Keratinocyte (primary cell): Measurements from ENCODE around the gene S100G. TPM values are rescaled to one million over a fixed set of nuclear protein-coding genes. Genes with fewer than 3 reads are reported as not detected.

Experiments used
- DNase-seq: peaks from one replicate; pipeline ENCODE4 v3.0.0-alpha.2; 2011; ENCODE audit warnings: low read depth, missing footprints, low spot score
- FAIRE-seq: peaks from 2 replicates; lab custom pipeline; 2011; peaks lifted over from hg19 to GRCh38; lab: Jason Lieb, UNC
- H2AFZ ChIP-seq: 2 replicates; pipeline ENCODE4 v1.6.0; 2012; ENCODE audit warnings: low read length, control low read depth, inconsistent platforms; ENCODE audit not compliant: control insufficient read depth
- H3K27ac ChIP-seq: 2 replicates; pipeline ENCODE4 v1.5.1; 2011; ENCODE audit warnings: low read length; ENCODE audit not compliant: control insufficient read depth, insufficient read depth
- H3K27me3 ChIP-seq: 3 replicates; pipeline ENCODE4 v1.6.0; 2011; ENCODE audit warnings: low read length; ENCODE audit not compliant: control insufficient read depth, insufficient read depth; ENCODE audit errors: extremely low read depth
- H3K36me3 ChIP-seq, 2 experiments: 2 replicates in 1 of 2; 3 replicates in 1 of 2; pipeline ENCODE4 v1.5.1; 2011; ENCODE audit warnings: low read length in 2 of 2, mild to moderate bottlenecking in 1 of 2; ENCODE audit not compliant: control insufficient read depth in 2 of 2, insufficient read depth in 2 of 2; ENCODE audit errors: extremely low read depth in 1 of 2
- H3K4me1 ChIP-seq: 3 replicates; pipeline ENCODE4 v1.5.1; 2011; ENCODE audit warnings: low read length; ENCODE audit not compliant: control insufficient read depth, insufficient read depth; ENCODE audit errors: extremely low read depth
- H3K4me2 ChIP-seq: 3 replicates; pipeline ENCODE4 v1.6.0; 2011; ENCODE audit warnings: low read depth, low read length; ENCODE audit not compliant: control insufficient read depth, insufficient read depth; ENCODE audit errors: extremely low read depth
- H3K4me3 ChIP-seq, 3 experiments: fragments of 200-600 bp in 1 of 3; sonication (generic) in 1 of 3; 2 replicates in 2 of 3; 3 replicates in 1 of 3; pipeline ENCODE4 v1.5.1; 2011 to 2016; ENCODE audit warnings: low read length in 3 of 3, mild to moderate bottlenecking in 3 of 3, control low read depth in 2 of 3, inconsistent platforms in 1 of 3, low read depth in 1 of 3, mixed read lengths in 1 of 3, mixed run types in 1 of 3, moderate library complexity in 1 of 3; ENCODE audit not compliant: control insufficient read depth in 2 of 3, insufficient read depth in 2 of 3; ENCODE audit errors: extremely low read depth in 1 of 3
- H3K79me2 ChIP-seq: 2 replicates; pipeline ENCODE4 v1.6.0; 2012; ENCODE audit warnings: low read length; ENCODE audit not compliant: control insufficient read depth, insufficient read depth
- H3K9ac ChIP-seq: 3 replicates; pipeline ENCODE4 v1.6.0; 2011; ENCODE audit warnings: low read length; ENCODE audit not compliant: control insufficient read depth, insufficient read depth; ENCODE audit errors: extremely low read depth
- H3K9me1 ChIP-seq: 3 replicates; pipeline ENCODE4 v1.6.0; 2011; ENCODE audit warnings: low read length; ENCODE audit not compliant: control insufficient read depth, insufficient read depth; ENCODE audit errors: extremely low read depth
- H3K9me3 ChIP-seq: 2 replicates; pipeline ENCODE4 v1.5.1; 2012; ENCODE audit warnings: low read depth, low read length; ENCODE audit not compliant: control insufficient read depth
- H4K20me1 ChIP-seq: 3 replicates; pipeline ENCODE4 v1.6.0; 2011; ENCODE audit warnings: low read length; ENCODE audit not compliant: control insufficient read depth, insufficient read depth; ENCODE audit errors: extremely low read depth
- CTCF ChIP-seq, 3 experiments: IDR thresholded peaks in 1 of 3; conservative IDR thresholded peaks in 1 of 3; optimal IDR thresholded peaks in 1 of 3; 2 replicates in 2 of 3; 3 replicates in 1 of 3; pipeline versions ENCODE3 to v1.5.1; 2011; ENCODE audit warnings: low read length in 3 of 3, mild to moderate bottlenecking in 3 of 3, moderate library complexity in 2 of 3, control low read depth in 1 of 3, inconsistent platforms in 1 of 3; ENCODE audit not compliant: insufficient read depth in 2 of 3; ENCODE audit errors: extremely low read depth in 1 of 3
- EZH2 ChIP-seq: IDR thresholded peaks from one replicate; pipeline ENCODE4 v1.6.1; 2012; ENCODE audit warnings: inconsistent platforms, mild to moderate bottlenecking, low read length, moderate library complexity
- dilution Hi-C: fragments of 300-500 bp; cut with MboI; formaldehyde crosslinking; loops from one replicate; pipeline ENCODE4 v1.7.0; 2020; ENCODE audit warnings: low sequenced_read_pairs; ENCODE audit not compliant: extremely low pct_ligation_motif_present
- polyA plus RNA-seq, 5 experiments: library from polyadenylated mRNA; depleted of rRNA in 3 of 5; stranded (reverse) in 3 of 5; stranded (forward) in 1 of 5; unstranded in 1 of 5; fragments of >200 nt; gene quantifications; 1 replicate in 1 of 5; 2 replicates in 3 of 5; 3 replicates in 1 of 5; pipeline versions ENCODE4 v1.2.1 to v1.2.3, GENCODE V29; 2011 to 2012; ENCODE audit warnings: missing spikeins in 2 of 5, low read depth in 1 of 5, low replicate concordance in 1 of 5

Gene S100G
- polyA plus RNA-seq, 1 donor (not counting 4 experiments of a cell fraction or from before 2014, with no cell fraction given): not detected

DNA sequence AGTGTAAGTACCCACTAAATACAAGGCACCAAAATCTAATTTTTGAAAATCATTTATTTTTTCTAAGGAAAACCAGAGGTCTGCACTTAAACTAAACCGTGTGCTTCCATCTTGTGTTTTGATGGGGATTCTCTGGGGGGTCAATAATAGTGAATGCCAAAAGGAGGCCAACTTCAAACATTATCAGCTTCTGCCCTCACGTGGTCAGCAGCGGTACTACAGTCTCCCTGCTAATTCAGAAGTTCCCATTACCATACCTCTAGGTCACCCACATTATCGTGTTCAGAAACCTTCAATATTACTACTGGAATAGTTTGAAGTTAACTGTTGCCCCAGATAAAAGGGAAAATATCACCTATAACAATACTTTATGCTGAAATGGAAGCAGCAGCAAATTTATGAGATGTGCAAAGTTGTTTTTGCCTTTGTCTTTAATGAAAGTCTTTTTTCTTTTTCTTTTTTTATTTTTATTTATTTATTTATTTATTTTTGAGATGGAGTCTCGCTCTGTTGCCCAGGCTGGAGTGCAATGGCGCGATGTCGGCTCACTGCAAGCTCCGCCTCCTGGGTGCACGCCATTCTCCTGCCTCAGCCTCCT is 45.2 kb downstream of the S100G start:
- Histone ChIP-seq H3K4me3 (no peak overlapping the region), H3K9ac (no peak overlapping the region), H3K4me1 (no peaks in the 10 kb centered on the region), H3K27ac (no peak overlapping the region), H3K36me3 (peaks cover 3 to 11% of the 10 kb centered on the region in 2 experiments), H3K4me2 (no peak overlapping the region), H4K20me1 (no peaks in the 10 kb centered on the region), H3K79me2 (no peaks in the 10 kb centered on the region), H3K27me3 (no peaks in the 10 kb centered on the region), H3K9me1 (no peaks in the 10 kb centered on the region), H2AFZ (no peak overlapping the region), H3K9me3 (no peaks in the 10 kb centered on the region)
- TF ChIP-seq CTCF (optimal IDR thresholded peaks at IDR 0.05 in 1 of 3, IDR thresholded peaks at IDR 0.05 in 1 of 3, conservative IDR thresholded peaks at IDR 0.05 in 1 of 3; ENCODE audit: extremely low read depth in 1 of 3, insufficient read depth in 2 of 3, low read length in 3 of 3): peak; percentile 85 to 94 (median 89)
- TF ChIP-seq EZH2: no peak
- no peak for DNase-seq
- peak; percentile 71 for FAIRE-seq
- dilution Hi-C loops: no loop called here

DNA sequence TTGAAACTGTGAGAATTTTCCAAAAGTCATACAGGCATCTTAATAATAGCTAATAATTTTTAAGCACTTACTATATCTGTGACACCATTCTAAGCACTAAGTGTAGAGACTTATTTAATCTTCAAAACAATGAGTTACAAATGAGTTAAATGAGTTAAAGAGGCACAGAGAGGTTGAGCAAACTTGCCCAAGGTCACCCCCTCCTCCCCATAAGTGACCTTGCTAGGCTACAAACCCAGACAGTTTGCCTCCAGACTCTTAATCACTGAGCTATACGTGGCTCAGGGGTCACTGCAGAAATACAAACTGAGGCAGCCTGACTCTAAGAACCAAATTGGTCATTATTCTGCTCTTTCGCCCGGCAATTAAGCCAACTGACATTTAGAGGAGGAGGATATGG is 47.0 kb downstream of the S100G start:
- dilution Hi-C loops: no loop called here
- TF ChIP-seq EZH2 (no peak), CTCF (optimal IDR thresholded peaks at IDR 0.05 in 1 of 3, IDR thresholded peaks at IDR 0.05 in 1 of 3, conservative IDR thresholded peaks at IDR 0.05 in 1 of 3; ENCODE audit: extremely low read depth in 1 of 3, insufficient read depth in 2 of 3, low read length in 3 of 3) (no peak)
- H3K9ac ChIP-seq: no peak overlapping the region

More for the DNA sequence above, 47.0 kb downstream of the S100G start:
- H3K4me3 ChIP-seq: no peak overlapping the region
- FAIRE-seq (no peak), DNase-seq (no peak)
- no peaks in the 10 kb centered on the region for H4K20me1 ChIP-seq
- H3K4me2 ChIP-seq: no peak overlapping the region
- no peaks in the 10 kb centered on the region for H3K27me3 ChIP-seq
- H3K9me1 ChIP-seq: no peaks in the 10 kb centered on the region
- no peak overlapping the region for H3K27ac ChIP-seq
- H3K79me2 ChIP-seq: no peaks in the 10 kb centered on the region
- peaks cover 3 to 11% of the 10 kb centered on the region in 2 experiments for H3K36me3 ChIP-seq
- no peak overlapping the region for H2AFZ ChIP-seq
- no peaks in the 10 kb centered on the region for H3K4me1 ChIP-seq
- no peaks in the 10 kb centered on the region for H3K9me3 ChIP-seq
